HG03432 (cell line): Measurements from ENCODE around the gene SLC49A3.

Source experiments
- ATAC-seq: cut with Tn5 transposase; IDR thresholded peaks from one replicate; pipeline ENCODE4 v1.9.1; 2021; ENCODE audit warnings: mild to moderate bottlenecking, moderate library complexity; ENCODE audit not compliant: unreplicated experiment

The SLC49A3 gene

DNA sequence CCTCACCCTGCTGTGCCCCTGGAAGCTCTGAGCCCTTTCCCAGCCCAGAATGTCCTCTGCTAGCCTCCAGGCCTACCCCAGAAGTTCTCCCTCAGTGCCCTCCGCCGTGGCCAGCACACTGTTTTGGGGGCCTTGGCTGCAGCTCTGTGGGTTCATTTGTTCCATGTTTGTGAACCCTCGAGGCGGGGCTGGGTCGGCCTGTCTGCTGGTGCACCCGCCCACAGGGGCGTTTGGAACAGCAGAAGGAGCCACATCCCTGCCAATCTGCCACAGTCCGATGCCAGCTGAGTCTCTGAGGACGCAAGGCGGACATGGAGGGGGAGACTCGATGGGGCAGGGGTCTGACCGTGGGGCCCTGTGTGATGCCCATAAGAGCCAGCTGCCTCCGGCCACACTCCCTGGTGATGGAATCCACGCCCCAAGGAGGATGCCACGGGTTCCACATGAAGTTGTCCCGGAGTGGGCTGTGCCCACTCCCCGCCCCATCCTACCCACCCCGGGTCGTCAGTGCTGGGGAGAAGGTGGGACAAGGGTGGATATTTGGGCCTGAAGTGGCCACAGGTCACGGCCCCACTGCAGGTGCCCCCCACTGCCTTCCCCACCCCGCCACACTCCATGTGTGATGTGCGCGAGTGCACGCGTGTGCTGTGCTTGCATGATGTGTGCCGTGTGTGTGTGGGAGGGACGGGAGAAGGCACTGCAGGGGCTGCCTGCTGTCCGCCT, 22.0 kb downstream of the SLC49A3 start:
- ATAC-seq: no peak

- ATAC-seq: no peak
Measured at GRCh38 chr4:666436-666810, 22.5 kb downstream of the SLC49A3 start.

- no peak for ATAC-seq
Measured at GRCh38 chr4:665751-666435, 23.1 kb downstream of the SLC49A3 start.

DNA sequence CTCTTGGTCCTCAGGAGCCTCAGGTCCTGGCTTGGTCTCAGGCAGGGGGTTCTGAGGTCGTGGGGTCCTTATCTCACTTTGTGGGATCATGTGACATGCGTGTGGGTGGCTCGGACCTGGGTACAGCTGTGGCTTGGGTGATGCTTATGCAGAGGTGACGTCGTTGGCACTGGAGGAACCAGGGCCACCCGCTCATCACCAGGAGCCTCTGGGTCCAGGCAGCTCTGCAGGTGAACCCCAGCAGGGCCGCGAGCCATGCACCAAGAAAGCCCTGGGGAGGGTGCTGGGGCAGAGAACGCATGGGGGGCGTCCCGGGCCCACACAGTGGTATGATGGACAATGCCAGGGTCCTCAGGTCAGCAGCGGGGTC, 23.6 kb downstream of the SLC49A3 start:
- ATAC-seq: no peak

GRCh38 chr4:664713-665231, 24.2 kb downstream of the SLC49A3 start:
- no peak for ATAC-seq

- ATAC-seq: peak; percentile 73
Measured at GRCh38 chr4:663438-664428, 25.2 kb downstream of the SLC49A3 start.

GRCh38 chr4:663046-663437, 25.9 kb downstream of the SLC49A3 start:
- ATAC-seq: no peak

- ATAC-seq: no peak
Measured at GRCh38 chr4:661881-662761, 26.8 kb downstream of the SLC49A3 start.

- no peak for ATAC-seq
Measured at GRCh38 chr4:661231-661630, 27.7 kb downstream of the SLC49A3 start.

- no peak for ATAC-seq
Measured at GRCh38 chr4:660401-660800, 28.6 kb downstream of the SLC49A3 start.

GRCh38 chr4:659851-660250, 29.1 kb downstream of the SLC49A3 start:
- no peak for ATAC-seq

GRCh38 chr4:658681-659667, 30.0 kb downstream of the SLC49A3 start:
- ATAC-seq: no peak

GRCh38 chr4:657834-658667, 30.9 kb downstream of the SLC49A3 start:
- ATAC-seq: no peak

DNA sequence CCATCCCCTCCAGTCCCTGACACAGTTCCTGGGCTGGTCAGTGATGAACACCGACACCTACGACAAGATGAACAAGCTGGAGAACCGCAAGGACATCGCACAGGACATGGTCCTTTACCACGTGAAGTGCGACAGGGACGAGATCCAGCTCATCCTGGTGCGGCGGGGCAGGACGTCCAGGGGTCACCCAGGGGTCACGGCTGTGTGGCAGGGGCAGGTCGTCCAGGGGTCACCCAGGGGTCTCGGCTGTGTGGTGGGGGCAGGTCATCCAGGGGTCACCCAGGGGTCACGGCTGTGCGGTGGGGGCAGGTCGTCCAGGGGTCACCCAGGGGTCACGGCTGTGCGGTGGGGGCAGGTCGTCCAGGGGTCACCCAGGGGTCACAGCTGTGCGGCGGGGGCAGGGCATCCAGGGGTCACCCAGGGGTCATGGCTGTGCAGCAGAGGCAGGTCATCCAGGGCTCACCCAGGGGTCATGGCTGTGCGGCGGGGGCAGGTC, 31.6 kb downstream of the SLC49A3 start:
- ATAC-seq: no peak

DNA sequence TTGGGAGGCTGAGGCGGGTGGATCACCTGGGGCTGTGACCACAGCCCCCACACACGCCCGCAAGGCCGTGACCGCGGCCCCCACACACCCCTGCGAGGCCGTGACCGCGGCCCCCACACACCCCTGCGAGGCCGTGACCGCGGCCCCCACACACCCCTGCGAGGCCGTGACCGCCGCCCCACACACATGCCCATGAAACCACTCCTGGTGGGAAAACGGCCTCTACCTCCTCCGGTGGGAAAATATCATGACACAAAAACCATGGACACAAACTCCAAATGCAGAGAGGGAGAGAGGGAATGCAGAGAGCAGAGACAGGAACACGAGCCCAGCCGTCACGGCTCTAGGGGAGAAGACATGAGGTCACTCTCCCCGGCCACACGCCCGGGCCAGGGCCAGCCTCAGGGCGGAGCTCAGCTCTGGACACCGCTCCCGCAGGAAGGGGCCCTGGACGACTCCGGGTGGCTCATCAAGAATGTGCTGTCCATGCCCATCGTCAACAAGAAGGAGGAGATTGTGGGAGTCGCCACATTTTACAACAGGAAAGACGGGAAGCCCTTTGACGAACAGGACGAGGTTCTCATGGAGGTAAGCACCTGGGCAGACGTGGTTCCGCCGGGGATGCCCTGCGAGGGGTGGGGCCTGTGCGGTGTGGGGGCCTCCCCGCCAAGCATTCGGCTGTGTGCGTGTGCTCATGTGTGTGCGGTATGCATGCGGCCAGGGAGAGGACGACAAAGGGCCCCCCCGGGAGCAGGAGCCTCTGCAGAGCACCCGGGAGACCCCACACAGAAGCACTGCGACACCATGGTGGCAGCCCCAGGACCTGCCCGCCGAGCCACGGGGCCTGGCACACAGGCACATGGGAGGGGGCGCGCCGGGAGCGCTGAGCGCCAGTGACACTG, 32.3 kb downstream of the SLC49A3 start:
- ATAC-seq: no peak

DNA sequence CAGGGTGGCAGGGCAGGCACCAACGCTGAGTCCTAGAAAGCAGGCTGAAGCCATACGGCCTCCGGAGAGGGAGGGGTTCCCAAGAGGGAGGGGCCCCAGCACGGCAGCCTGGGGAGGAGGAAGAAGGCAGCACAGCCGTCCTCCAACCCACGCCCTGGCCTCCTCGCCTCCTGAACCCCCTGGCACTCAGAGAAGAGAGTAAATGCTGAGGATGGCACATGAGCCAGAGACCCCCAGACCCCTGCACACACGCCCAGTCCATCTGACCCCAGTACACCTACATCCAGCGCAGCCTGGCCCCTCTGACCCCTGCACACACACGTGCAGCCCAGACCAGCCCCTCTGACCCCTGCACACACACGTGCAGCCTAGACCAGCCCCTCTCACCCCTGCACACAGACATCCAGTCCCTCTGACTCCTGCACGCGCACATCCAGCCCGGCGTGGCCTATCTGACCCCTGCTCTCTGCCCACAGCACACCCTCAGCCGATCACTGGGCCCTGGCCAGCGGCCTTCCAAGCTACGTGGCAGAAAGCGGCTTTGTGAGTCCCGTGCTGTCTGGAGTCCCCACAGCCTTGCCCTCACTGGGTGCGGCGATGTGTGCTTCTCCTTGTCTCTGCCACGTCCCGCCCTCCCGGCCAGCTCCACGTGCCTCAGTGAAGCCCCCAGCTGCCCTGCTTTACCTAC, 33.3 kb downstream of the SLC49A3 start:
- no peak for ATAC-seq
